NB4 (cell line): ENCODE data around the gene GUSB.

ENCODE experiments used
- CTCF ChIP-seq: IDR thresholded peaks from one replicate; pipeline ENCODE4 v1.5.1; 2012; ENCODE audit warnings: low read depth, low read length
- POLR2A ChIP-seq: IDR thresholded peaks from 2 replicates; pipeline ENCODE4 v1.6.1; 2011; ENCODE audit warnings: mild to moderate bottlenecking; ENCODE audit not compliant: insufficient read length; ENCODE audit errors: extremely low read depth

GRCh38 chr7:65927489-65928448, 54.2 kb downstream of the GUSB start:
- TF ChIP-seq CTCF (no peak), POLR2A (no peak)
